ENCODE measurements around the gene PRKG1.

- TF ChIP-seq CTCF (IDR thresholded peaks at IDR 0.05; ENCODE audit: low read depth, low read length), result no peak
- TF ChIP-seq EZH2phosphoT487 (IDR thresholded peaks at IDR 0.05; ENCODE audit: low read depth), result no peak
These were observed 786.8 kb downstream of the PRKG1 start for GRCh38 chr10:51861051-51861450.

Data from OCI-LY3 (cell line).